Measurements from ENCODE around the gene TMEM175. TPM values are rescaled to one million over a fixed set of nuclear protein-coding genes. Genes with fewer than 3 reads are reported as not detected.

TMEM175 gene
- total RNA-seq, 1 experiment from 2014 or later: 10.5 TPM

DNA sequence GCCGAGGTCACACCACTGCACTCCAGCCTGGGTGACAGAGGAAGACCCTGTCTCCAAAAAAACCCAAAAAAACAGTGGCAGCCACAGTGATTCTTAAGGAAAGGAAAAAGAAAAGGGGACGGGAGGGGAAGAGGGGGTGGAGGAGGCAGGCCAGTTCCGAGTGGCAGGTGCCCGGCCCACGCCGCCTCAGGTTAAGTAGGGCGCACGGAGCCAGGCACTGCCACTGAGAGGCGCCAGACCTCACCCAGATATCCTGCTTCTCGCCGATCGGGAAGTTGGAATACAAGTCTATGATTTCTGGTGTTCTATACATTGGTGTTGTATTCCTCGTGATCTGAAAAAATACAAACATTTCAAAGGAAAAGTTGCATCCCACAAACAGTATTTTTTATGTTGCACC lies 36.0 kb upstream of the TMEM175 start:
- in situ Hi-C loops (cut with HindIII; ENCODE audit: low pct_unique_long_range_greater_than_20kb, low sequenced_read_pairs): no loop called here
- no peak for DNase-seq (ENCODE audit: low read depth, low spot score)

GRCh38 chr4:896630-897029 lies 35.6 kb upstream of the TMEM175 start:
- no peak for DNase-seq (ENCODE audit: low read depth, low spot score)
- in situ Hi-C loops (cut with HindIII; ENCODE audit: low pct_unique_long_range_greater_than_20kb, low sequenced_read_pairs): no loop called here

- DNase-seq (ENCODE audit: low read depth, low spot score): no peak
- in situ Hi-C loops (cut with HindIII; ENCODE audit: low pct_unique_long_range_greater_than_20kb, low sequenced_read_pairs): no loop called here
These were observed 34.1 kb upstream of the TMEM175 start for GRCh38 chr4:898123-898522.

DNA sequence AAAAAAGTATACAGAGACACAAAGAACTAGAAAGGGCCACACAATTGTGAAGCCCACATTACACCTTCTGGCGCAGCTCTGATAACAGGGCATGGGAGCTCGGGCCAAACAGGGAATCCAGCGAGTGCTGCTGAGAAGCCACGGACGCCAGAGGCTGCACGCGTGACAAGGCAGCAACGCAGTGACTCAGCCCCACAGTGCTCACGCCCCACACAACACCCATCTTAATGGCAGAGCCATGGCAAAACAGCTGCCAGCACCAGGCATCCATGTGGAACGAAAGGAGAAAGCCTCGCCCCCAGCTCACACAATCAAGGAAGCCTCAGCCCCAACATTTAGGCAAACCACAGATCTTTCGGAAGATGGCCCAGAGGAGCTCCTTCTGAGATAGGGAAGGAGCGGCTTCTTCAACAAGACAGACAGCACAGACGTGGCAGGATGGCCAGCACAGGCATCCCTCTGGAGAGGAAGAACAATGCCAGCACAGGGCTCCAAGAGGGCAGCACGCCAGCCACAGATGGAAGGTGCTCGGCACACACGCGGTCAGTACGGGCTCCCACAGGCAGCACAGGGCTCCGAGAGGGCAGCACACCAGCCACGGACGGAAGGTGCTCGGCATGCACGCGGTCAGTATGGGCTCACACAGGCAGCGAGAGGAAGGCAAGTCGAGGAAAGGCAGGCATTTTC lies 33.2 kb upstream of the TMEM175 start:
- in situ Hi-C loops (cut with HindIII; ENCODE audit: low pct_unique_long_range_greater_than_20kb, low sequenced_read_pairs): no loop called here
- DNase-seq (ENCODE audit: low read depth, low spot score): no peak

GRCh38 chr4:899556-899906 lies 32.7 kb upstream of the TMEM175 start:
- in situ Hi-C loops (cut with HindIII; ENCODE audit: low pct_unique_long_range_greater_than_20kb, low sequenced_read_pairs): no loop called here
- no peak for DNase-seq (ENCODE audit: low read depth, low spot score)

DNA sequence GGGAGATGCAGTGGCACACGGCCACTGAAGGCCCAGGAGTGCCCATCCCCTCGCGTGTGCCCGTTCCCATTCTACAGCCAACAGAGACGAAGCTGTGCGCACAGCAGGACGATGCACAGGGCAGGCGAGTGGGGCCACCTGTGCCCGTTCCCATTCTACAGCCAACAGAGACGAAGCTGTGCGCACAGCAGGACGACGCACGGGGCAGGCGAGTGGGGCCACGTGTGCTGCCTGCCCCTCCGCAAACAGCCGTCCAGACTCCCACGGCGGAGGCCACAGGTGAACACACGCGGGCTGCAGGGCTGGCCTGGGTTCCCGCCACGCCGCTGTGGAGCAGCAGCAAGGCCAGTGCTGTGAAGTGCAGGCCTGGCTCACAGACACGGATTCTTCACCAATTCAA lies 32.2 kb upstream of the TMEM175 start:
- DNase-seq (ENCODE audit: low read depth, low spot score): no peak
- in situ Hi-C loops (cut with HindIII; ENCODE audit: low pct_unique_long_range_greater_than_20kb, low sequenced_read_pairs): no loop called here

- in situ Hi-C loops (cut with HindIII; ENCODE audit: low pct_unique_long_range_greater_than_20kb, low sequenced_read_pairs): no loop called here
- no peak for DNase-seq (ENCODE audit: low read depth, low spot score)
These were observed 31.5 kb upstream of the TMEM175 start for GRCh38 chr4:900721-901120.

DNA sequence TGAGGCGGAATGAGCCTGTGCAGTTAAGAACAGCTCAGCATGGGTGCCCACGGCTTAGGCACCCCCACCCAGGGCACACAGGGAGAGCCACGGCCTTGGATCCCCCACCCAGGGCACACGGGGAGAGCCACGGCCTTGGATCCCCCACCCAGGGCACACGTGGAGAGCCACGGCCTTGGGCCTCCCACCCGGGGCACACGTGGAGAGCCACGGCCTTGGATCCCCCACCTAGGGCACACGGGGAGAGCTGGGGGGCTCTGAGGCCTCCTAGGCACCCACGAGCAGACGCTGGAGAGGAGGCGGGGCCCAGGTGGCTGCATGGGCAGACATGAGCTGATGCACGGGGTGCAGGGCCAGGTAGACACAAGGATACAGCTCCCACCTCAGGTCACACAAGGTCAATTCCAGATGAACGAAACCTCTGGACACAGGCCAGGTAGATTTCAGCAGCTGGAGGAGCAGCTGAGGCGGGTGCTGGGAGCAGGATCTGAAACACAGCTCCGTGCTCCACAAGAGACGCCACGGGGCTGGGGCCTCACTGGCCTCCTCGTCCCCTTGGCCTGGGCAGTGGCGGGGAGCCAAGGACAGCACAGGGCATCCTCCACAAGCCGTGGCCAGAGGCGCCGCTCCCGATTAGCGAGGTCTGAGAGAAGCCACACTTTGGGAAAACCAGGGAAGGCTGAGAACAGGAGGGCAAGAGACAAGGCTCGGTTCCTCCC lies 30.9 kb upstream of the TMEM175 start:
- no peak for DNase-seq (ENCODE audit: low read depth, low spot score)

GRCh38 chr4:903066-904046 lies 28.9 kb upstream of the TMEM175 start:
- no peak for DNase-seq (ENCODE audit: low read depth, low spot score)
- in situ Hi-C loops (cut with HindIII; ENCODE audit: low pct_unique_long_range_greater_than_20kb, low sequenced_read_pairs): no loop called here

More for the DNA sequence above, 30.9 kb upstream of the TMEM175 start:
- in situ Hi-C loops (cut with HindIII; ENCODE audit: low pct_unique_long_range_greater_than_20kb, low sequenced_read_pairs): no loop called here

DNA sequence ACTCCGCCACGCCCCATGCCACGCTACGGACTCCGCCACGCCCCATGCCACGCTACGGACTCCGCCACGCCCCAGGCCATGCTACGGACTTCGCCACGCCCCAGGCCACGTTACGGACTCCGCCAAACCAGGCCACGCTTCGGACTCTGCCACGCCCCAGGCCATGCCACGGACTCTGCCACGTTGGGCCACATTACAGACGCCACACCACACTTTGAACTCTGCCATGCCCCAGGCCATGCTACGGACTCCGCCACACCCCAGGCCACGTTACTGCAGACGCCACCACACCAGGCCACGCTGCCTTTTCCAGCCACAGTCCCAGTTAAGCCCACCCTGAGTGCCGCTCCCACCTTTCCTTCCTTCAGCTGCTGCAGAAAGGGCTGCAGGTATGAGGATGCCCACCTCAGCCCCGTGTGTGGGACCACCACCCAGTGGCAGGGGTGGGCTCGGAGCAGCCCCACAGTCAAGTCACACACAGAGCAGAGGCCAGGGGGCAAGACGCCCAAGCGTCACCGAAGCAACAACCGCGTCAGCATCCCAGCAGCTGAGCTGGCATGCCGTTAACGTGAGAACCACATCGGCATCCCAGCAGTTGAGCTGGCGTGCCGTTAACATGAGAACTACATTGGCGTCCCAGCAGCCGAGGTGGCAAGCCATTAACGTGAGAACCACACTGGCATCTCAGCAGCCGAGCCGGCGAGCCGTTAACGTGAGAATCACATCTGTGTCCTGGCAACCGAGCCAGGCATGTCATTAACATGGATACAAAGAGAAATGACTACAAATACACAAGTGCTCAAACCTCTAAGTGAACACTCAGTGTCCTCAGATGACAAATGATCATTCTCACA lies 26.5 kb upstream of the TMEM175 start:
- in situ Hi-C loops (cut with HindIII; ENCODE audit: low pct_unique_long_range_greater_than_20kb, low sequenced_read_pairs): no loop called here
- no peak for DNase-seq (ENCODE audit: low read depth, low spot score)

GRCh38 chr4:906339-907102 lies 25.7 kb upstream of the TMEM175 start:
- no peak for DNase-seq (ENCODE audit: low read depth, low spot score)
- in situ Hi-C loops (cut with HindIII; ENCODE audit: low pct_unique_long_range_greater_than_20kb, low sequenced_read_pairs): no loop called here

DNA sequence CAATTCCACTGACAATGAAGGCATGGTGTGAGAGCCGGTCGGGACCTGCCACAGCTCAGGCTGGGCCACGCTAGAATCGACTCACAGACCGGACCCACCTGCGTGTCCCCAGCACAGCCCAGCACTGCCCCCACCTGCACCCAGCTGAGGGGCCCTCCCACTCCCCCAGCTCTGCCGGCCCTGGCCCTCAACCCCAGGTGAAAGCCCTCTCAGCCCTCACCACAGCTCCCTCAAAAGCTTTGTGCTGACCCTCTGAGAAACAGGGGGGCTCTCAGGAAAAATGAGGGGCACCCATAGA lies 25.2 kb upstream of the TMEM175 start:
- in situ Hi-C loops (cut with HindIII; ENCODE audit: low pct_unique_long_range_greater_than_20kb, low sequenced_read_pairs): no loop called here
- DNase-seq (ENCODE audit: low read depth, low spot score): no peak

- DNase-seq (ENCODE audit: low read depth, low spot score): no peak
- in situ Hi-C loops (cut with HindIII; ENCODE audit: low pct_unique_long_range_greater_than_20kb, low sequenced_read_pairs): no loop called here
These were observed 24.4 kb upstream of the TMEM175 start for GRCh38 chr4:907691-908425.

GRCh38 chr4:909131-909571 lies 23.1 kb upstream of the TMEM175 start:
- in situ Hi-C loops (cut with HindIII; ENCODE audit: low pct_unique_long_range_greater_than_20kb, low sequenced_read_pairs): no loop called here
- no peak for DNase-seq (ENCODE audit: low read depth, low spot score)

DNA sequence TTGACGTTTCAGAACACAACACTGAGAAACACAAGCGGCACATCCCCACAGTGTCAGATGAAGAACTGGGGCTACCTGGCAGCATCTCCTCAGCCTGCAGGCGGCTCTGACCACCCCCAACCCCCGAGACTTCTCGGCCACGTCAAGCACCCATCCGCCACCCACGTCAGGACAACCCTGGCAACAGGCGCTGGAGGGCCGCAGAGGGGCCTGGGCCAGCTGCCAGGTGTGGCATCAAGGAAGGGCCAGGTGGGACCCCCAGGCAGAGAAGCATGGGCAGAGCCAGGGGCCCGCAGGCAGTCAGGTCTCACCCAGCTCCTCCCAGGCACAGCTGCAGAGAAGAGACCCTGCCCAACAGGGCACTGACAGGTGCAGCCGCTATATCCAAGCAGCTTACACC lies 22.4 kb upstream of the TMEM175 start:
- in situ Hi-C loops (cut with HindIII; ENCODE audit: low pct_unique_long_range_greater_than_20kb, low sequenced_read_pairs): no loop called here
- no peak for DNase-seq (ENCODE audit: low read depth, low spot score)

- in situ Hi-C loops (cut with HindIII; ENCODE audit: low pct_unique_long_range_greater_than_20kb, low sequenced_read_pairs): no loop called here
These were observed 21.7 kb upstream of the TMEM175 start for GRCh38 chr4:910366-911091.

More at GRCh38 chr4:910366-911091, 21.7 kb upstream of the TMEM175 start:
- DNase-seq (ENCODE audit: low read depth, low spot score): no peak

Measured in SK-MEL-5 (cell line).